ENCODE data around the gene FGF18. TPM values are rescaled to one million over a fixed set of nuclear protein-coding genes. Genes with fewer than 3 reads are reported as not detected.

The FGF18 gene
- total RNA-seq, 4 donors from 2014 or later = 1.4 to 3.0 TPM; not detected in 2

DNA sequence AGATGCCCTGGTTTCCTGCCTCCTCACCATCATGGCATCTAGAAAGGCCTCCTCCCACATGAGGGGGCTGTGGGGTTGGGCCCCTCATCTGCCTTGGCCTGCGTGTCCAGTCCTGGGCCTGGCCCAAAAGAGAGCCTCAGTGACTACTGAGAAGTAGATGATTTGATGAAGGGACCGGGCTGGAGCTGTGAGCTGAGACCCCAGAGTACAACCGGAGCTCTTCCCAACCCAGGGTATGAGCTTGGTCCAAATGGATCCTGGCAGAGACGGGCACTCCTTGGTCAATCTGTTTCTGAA, 62.9 kb downstream of the FGF18 start:
- Histone ChIP-seq H3K36me3 (no peaks in the 10 kb centered on the region), H3K27me3 (no peaks in the 10 kb centered on the region), H3K4me3 (no peak overlapping the region), H3K27ac (no peak overlapping the region), H3K9me3 (no peaks in the 10 kb centered on the region), H3K4me1 (no peaks in the 10 kb centered on the region)
- TF ChIP-seq, protein P1, sequence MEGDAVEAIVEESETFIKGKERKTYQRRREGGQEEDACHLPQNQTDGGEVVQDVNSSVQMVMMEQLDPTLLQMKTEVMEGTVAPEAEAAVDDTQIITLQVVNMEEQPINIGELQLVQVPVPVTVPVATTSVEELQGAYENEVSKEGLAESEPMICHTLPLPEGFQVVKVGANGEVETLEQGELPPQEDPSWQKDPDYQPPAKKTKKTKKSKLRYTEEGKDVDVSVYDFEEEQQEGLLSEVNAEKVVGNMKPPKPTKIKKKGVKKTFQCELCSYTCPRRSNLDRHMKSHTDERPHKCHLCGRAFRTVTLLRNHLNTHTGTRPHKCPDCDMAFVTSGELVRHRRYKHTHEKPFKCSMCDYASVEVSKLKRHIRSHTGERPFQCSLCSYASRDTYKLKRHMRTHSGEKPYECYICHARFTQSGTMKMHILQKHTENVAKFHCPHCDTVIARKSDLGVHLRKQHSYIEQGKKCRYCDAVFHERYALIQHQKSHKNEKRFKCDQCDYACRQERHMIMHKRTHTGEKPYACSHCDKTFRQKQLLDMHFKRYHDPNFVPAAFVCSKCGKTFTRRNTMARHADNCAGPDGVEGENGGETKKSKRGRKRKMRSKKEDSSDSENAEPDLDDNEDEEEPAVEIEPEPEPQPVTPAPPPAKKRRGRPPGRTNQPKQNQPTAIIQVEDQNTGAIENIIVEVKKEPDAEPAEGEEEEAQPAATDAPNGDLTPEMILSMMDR (IDR thresholded peaks at IDR 0.05) = no peak
- no peak for TF ChIP-seq POLR2A (IDR thresholded peaks at IDR 0.05)
- DNase-seq = no peak
- intact Hi-C loops (cut with DNase I; ENCODE audit: low total_unique reads) = no loop called here

DNA sequence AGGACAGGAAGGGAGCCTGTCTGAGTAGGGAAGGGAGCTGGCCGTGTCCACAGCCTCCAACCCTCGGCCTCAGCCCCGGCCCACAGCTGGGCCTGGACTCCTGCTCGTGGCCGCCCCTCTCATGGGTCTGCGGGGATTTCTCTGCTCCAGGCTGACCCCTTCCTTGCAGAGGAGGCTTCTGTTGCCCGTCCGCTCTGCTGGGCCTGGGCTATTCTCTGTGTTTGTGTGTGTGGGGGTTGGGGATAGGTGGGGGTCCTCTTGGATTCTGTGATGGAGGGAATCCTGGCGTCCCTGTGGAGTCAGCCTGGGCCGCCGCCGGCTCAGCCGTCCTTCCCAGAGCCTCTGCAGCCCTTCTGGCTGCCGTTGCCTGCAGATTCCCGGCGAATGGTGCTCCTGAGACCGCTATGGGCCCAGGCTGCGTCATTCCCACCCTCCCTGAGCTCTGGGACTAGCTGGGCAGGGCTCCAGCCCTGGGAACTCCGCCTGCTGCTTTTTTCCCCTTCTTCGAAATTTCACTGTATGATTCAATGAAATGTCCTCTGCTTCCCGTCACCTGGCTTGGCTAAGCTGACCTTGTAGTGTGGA, 64.2 kb downstream of the FGF18 start:
- H3K36me3 ChIP-seq = no peaks in the 10 kb centered on the region
- intact Hi-C loops (cut with DNase I; ENCODE audit: low total_unique reads) = no loop called here
- H3K4me1 ChIP-seq = no peaks in the 10 kb centered on the region
- TF ChIP-seq, protein P1 (IDR thresholded peaks at IDR 0.05) = no peak
- peak in 1 of 2 donors; percentile 32 for TF ChIP-seq POLR2A (IDR thresholded peaks at IDR 0.05)
- H3K4me3 ChIP-seq = no peak overlapping the region
- H3K27ac ChIP-seq = peak overlapping the region; percentile 72 to 78
- no peaks in the 10 kb centered on the region for H3K9me3 ChIP-seq
- peak; percentile 92 to 94 for DNase-seq
- no peaks in the 10 kb centered on the region for H3K27me3 ChIP-seq

DNA sequence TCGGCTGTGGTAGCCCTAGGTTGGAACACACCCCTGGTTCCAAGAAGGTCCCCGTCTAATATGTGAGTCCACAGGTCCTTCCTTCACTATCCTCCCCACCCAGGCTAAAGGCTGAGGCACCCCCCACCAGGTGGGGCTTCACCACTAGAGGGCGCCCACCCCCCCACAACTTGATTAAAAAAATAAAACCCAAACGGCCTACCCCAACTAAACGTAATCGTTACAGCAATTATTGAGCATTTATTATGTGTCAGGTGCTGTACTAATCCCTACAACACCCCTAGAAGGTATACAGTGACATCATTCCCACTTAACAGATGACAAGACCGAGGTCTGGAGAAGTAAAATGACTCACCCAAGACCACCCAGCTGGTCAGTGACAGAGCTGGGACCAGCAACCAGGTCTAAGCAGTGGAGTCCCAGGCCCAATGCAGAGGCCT, 65.0 kb downstream of the FGF18 start:
- Histone ChIP-seq H3K36me3 (no peaks in the 10 kb centered on the region), H3K27me3 (no peaks in the 10 kb centered on the region), H3K27ac (peak overlapping the region; percentile 72 to 78), H3K4me3 (no peak overlapping the region), H3K9me3 (no peaks in the 10 kb centered on the region), H3K4me1 (no peaks in the 10 kb centered on the region)
- DNase-seq = peak; percentile 34 to 46
- no peak for TF ChIP-seq POLR2A (IDR thresholded peaks at IDR 0.05)
- TF ChIP-seq, protein P1 (IDR thresholded peaks at IDR 0.05) = peak; percentile 42 to 72 (median 54)
- intact Hi-C loops (cut with DNase I; ENCODE audit: low total_unique reads) = no loop called here

- no peak for DNase-seq
- H3K4me1 ChIP-seq = no peaks in the 10 kb centered on the region
- H3K9me3 ChIP-seq = no peaks in the 10 kb centered on the region
- TF ChIP-seq, protein P1 (IDR thresholded peaks at IDR 0.05) = no peak
- no peak for TF ChIP-seq POLR2A (IDR thresholded peaks at IDR 0.05)
- H3K27ac ChIP-seq = no peak overlapping the region
- intact Hi-C loops (cut with DNase I; ENCODE audit: low total_unique reads) = no loop called here
- H3K4me3 ChIP-seq = no peak overlapping the region
- H3K27me3 ChIP-seq = no peaks in the 10 kb centered on the region
- no peaks in the 10 kb centered on the region for H3K36me3 ChIP-seq
Measured at GRCh38 chr5:171485668-171486067, 66.2 kb downstream of the FGF18 start.

DNA sequence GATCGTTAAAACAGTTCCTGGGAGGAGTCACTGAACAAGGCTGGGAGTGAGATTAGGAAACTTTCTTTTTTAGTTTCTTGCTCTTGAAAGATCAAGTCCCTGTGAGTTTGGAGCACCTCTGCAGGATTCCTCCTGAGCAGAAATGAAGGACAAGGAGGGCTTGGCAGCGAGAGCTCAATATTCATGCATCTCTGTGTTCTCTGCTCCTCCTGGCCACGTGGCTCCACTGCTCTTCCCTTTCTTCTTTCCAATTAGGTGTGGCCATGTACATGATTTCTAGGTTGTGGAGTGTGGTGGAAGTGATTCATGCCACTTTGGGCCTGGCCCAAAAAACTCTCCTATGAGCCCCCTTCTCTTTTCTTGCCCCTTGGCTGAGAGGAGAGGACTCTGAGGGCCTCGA, 67.2 kb downstream of the FGF18 start:
- TF ChIP-seq POLR2A (IDR thresholded peaks at IDR 0.05) = no peak
- TF ChIP-seq, protein P1 (IDR thresholded peaks at IDR 0.05) = no peak

More for the DNA sequence above, 67.2 kb downstream of the FGF18 start:
- no peak for DNase-seq
- H3K27me3 ChIP-seq = no peaks in the 10 kb centered on the region
- no peaks in the 10 kb centered on the region for H3K9me3 ChIP-seq
- H3K36me3 ChIP-seq = no peaks in the 10 kb centered on the region
- H3K27ac ChIP-seq = no peak overlapping the region
- intact Hi-C loops (cut with DNase I; ENCODE audit: low total_unique reads) = no loop called here
- H3K4me1 ChIP-seq = no peaks in the 10 kb centered on the region
- no peak overlapping the region for H3K4me3 ChIP-seq

Data from uterus (tissue), 4 donors.